ENCODE data around the gene CYB5R4.

- TF ChIP-seq POLR2A (IDR thresholded peaks at IDR 0.05; ENCODE audit: low read depth, low read length): no peak
- no peak for TF ChIP-seq CTCF (IDR thresholded peaks at IDR 0.05 in 2 of 3, conservative IDR thresholded peaks at IDR 0.05 in 1 of 3; ENCODE audit: control insufficient read depth in 2 of 3, extremely low read depth in 1 of 3, insufficient read depth in 1 of 3, low read depth in 3 of 3, low read length in 3 of 3)
- no peak for TF ChIP-seq EZH2 (IDR thresholded peaks at IDR 0.05; ENCODE audit: borderline replicate concordance, control insufficient read depth, low read depth, low read length)
- TF ChIP-seq EP300 (IDR thresholded peaks at IDR 0.05; ENCODE audit: borderline replicate concordance in 1 of 2, control insufficient read depth in 1 of 2, low read depth in 2 of 2, low read length in 2 of 2): no peak
- no peak for TF ChIP-seq CBFB (IDR thresholded peaks at IDR 0.05; ENCODE audit: low read depth)
Observed at GRCh38 chr6:83901624-83902023, 42.1 kb downstream of the CYB5R4 start.

All from GM12878 (cell line).